HG03378 (cell line): ENCODE measurements around the gene PRKG1.
"Not testable (repeated sequence)": the region's sequence is repeated elsewhere in the genome, so short reads cannot be mapped to it uniquely, and the experiment has no call there.

ENCODE experiments used
- ATAC-seq: cut with Tn5 transposase; IDR thresholded peaks from one replicate; pipeline ENCODE4 v1.9.1; 2021; ENCODE audit warnings: mild to moderate bottlenecking, moderate library complexity; ENCODE audit not compliant: unreplicated experiment

PRKG1 gene

GRCh38 chr10:51711519-51711891, 637.2 kb downstream of the PRKG1 start:
- ATAC-seq, result no peak

DNA sequence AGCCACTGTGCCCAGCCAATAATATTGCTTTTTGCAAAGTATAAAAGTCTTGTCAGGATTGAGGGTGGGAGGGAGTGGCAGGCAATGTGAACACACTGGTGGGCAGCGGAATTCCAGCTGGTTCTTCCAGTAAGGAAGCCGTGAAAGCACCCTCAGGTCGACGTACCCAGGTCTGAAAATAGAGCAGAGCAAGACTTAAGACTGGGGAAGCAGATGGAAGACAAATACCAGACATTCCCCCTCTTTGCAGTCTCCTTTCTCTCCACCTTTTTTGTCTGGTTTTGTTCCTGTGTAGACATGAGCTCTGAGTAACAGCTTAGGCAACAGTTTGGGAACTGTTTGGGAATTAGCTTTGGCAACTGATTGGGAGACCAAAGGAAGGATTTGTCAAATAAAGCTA, 642.7 kb downstream of the PRKG1 start:
- ATAC-seq, result no peak

DNA sequence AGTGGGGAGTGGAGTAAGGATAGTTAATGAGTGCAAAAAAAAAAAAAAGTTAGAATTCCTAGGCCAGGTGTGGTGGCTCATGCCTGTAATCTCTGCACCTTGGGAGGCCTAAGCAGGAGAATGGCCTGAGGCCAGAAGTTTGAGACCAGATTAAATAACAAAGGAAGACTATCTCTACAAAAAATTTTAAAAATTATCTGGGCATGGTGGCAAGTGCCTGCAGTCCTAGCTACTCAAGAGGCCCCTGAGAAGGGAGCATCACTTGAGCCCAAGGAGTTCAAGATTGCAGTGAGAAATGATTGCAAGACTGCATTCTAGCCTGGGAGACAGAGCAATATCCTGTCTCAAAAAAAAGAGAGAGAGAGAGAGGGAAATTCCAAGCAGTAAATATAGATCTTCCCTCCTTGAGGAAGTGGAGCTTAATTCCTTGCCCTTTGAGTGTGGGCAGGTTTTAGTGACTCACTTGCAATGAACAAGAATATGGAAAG, 644.6 kb downstream of the PRKG1 start:
- ATAC-seq, result no peak

- no peak for ATAC-seq
These were observed 649.8 kb downstream of the PRKG1 start for GRCh38 chr10:51724038-51724437.

- ATAC-seq, result no peak
These were observed 655.7 kb downstream of the PRKG1 start for GRCh38 chr10:51729822-51730555.

DNA sequence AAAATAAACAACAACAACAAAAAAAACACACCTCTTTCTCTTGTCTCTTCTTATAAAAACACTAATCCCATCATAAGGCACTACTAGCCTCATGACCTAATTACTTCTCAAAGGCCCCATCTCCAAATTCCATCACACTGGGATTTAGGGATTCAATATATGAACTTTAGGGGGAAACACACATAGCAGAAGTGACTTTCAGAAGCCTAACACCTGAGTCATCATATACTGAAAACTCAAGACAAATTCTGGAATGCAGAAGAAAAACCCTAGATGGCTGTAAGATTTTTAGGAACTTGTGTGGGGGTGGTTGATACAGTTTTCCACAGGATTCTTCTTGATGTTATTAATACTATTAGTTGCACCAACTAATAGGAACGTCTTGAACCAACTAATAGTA, 658.8 kb downstream of the PRKG1 start:
- ATAC-seq, result no peak

DNA sequence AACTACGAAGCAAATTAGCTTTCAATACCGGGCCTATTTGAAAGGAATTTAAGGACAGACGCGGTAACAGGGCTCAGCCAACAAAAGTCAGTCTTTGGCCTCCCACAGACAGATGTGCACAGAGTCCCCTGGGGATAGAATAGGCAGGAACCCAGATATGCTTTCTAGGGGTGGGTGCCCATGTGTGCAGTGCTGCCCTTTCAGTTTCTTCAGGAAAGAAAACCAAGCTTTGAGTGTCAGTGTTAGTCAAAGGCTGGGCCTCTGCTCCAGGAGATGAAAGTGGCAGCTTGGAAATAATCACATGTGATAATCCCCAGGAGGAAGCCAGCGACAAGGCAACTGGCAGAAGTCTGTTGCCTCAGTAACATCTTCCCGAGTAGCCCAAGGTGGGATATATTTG, 668.9 kb downstream of the PRKG1 start:
- peak; percentile 87 for ATAC-seq

GRCh38 chr10:51744235-51745000, 670.1 kb downstream of the PRKG1 start:
- no peak for ATAC-seq

DNA sequence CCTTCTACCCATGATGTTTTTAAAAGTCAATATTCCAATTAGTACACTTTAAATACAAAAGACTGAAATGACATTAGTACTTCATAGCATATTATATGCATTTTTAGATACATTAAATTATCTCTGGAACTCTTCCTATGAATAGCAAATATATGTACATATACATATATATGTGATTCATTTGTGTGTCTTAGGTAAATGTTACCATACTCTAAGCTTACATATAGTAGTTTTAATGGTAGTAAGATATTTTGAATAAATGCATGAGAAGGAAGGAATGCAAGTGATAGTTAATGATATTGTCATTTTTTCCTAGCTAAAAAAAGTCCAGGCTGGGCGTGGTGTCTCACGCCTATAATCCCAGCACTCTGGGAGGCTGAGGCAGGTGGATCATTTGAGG, 671.1 kb downstream of the PRKG1 start:
- no peak for ATAC-seq

- ATAC-seq, result no peak
These were observed 672.9 kb downstream of the PRKG1 start for GRCh38 chr10:51747216-51747615.

DNA sequence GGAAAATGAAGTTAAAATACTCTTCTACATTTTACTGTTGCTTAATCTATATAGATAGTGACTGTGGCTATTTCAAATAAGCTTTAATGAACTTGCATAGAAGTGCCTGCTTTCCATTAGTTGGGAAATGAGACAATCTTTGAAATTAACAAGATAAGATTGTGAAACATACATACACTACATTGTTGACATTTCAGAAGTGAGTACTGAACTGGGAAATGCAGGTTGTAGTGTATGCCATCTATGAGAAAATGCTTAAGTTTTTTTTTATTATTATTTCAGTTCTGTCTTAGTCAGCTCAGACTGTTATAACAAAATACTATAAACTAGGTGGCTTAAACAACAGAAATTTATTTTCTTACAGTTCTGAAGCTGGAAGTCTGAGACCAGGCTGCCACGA, 674.7 kb downstream of the PRKG1 start:
- no peak for ATAC-seq

DNA sequence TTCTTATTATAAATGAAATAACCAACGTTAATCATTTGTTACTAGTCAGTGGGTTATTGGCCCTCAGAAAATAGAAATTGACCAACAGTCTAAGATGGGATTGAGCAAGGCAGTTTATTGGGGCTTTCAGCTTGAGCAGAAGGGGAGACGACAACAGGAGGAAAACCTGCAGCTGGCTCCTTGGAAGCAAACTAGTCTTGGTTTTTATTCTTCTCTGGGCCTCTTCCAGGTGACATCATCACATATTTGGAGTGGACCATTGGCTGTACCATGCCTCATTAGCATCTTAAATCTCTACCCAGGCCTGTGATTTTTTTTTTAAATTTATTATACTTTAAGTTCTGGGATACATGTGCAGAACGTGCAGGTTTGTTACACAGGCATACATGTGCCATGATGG, 684.1 kb downstream of the PRKG1 start:
- ATAC-seq, result no peak

GRCh38 chr10:51758838-51759237, 684.6 kb downstream of the PRKG1 start:
- ATAC-seq, result not testable (repeated sequence)

GRCh38 chr10:51759896-51760534, 685.7 kb downstream of the PRKG1 start:
- ATAC-seq, result no peak

DNA sequence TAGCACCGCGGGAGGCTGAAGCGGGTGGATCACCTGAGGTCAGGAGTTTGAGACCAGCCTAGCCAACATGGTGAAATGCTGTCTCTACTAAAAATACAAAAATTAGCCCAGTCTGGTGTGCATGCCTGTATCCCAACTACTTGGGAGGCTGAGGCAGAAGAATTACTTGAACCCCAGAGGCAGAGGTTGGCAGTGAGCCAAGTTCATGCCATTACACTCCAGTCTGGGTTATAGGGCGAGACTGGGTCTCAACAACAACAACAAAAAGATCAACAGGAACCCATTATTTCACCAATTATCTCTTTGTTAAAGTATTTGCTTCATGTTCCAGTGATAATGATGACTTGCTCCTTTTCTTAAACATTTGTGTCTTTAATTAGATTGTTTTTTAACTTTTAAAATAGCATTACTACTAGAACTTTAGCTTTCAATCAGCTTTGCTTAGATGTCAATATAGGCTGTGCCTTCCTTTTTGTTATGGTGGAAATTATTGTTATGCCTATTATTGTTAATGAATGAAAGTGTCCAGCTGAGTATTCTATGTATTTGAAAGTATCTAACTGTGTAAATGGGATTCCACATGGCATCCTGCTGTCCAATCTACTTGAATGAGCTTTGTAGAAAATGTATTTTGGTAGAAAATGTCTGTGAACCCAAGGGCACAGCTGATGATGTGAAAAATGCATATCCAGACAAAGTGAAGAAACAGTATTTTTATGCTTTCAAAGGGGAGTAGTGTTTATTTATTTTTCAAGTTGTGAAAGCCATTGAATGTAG, 686.8 kb downstream of the PRKG1 start:
- ATAC-seq, result no peak

GRCh38 chr10:51763746-51764145, 689.5 kb downstream of the PRKG1 start:
- ATAC-seq, result no peak

- ATAC-seq, result no peak
These were observed 691.1 kb downstream of the PRKG1 start for GRCh38 chr10:51765284-51765971.

- no peak for ATAC-seq
These were observed 692.3 kb downstream of the PRKG1 start for GRCh38 chr10:51766423-51767102.

GRCh38 chr10:51767103-51767763, 692.9 kb downstream of the PRKG1 start:
- ATAC-seq, result no peak
